GM12878 (cell line): ENCODE data around the gene NPNT. TPM values are rescaled to one million over a fixed set of nuclear protein-coding genes. Genes with fewer than 3 reads are reported as not detected.

Experiments
- ATAC-seq: fragments of 200-7000 bp; cut with Tn5 transposase; 3 replicates; pipeline ENCODE4 v1.9.1; 2020; ENCODE audit warnings: mild to moderate bottlenecking, moderate library complexity
- BruUV-seq: library from RNA; stranded (reverse); fragments of 400-500 nt; replicated peaks from 2 replicates; lab custom pipeline; 2021; lab: Mats Ljungman, UMichigan
- CTCF ChIA-PET: fragments of 300-600 bp; sonication (Branson Sonifier 250); formaldehyde crosslinking; extraction: SDS; loops from one replicate; lab custom pipeline; 2021; ENCODE audit warnings: inconsistent platforms; lab: Yijun Ruan, JAX
- POLR2A ChIA-PET: fragments of 350-600 bp; formaldehyde crosslinking; extraction: SDS; loops from one replicate; lab custom pipeline; 2021; ENCODE audit warnings: inconsistent platforms; lab: Charles Lee
- RAD21 ChIA-PET: fragments of 300-600 bp; sonication (Branson Sonifier 250); formaldehyde crosslinking; loops from one replicate; lab custom pipeline; 2023; ENCODE audit warnings: antibody characterized with exemption; ENCODE audit not compliant: unreplicated experiment; lab: Charles Lee
- SMC1A ChIA-PET: fragments of 300-600 bp; sonication (Branson Sonifier 250); formaldehyde crosslinking; loops from one replicate; lab custom pipeline; 2023; ENCODE audit not compliant: unreplicated experiment, uncharacterized antibody; lab: Charles Lee
- DNase-seq: peaks from one replicate; pipeline ENCODE4 v3.0.0-alpha.2; 2011; ENCODE audit warnings: low read depth, low spot score
- FAIRE-seq: peaks from 3 replicates; lab custom pipeline; 2011; peaks lifted over from hg19 to GRCh38; lab: Jason Lieb, UNC
- H2AFZ ChIP-seq: 2 replicates; pipeline ENCODE4 v1.6.0; 2011; ENCODE audit warnings: low read depth, low read length, control low read depth; ENCODE audit not compliant: control insufficient read depth
- H3K27ac ChIP-seq: 2 replicates; pipeline ENCODE4 v1.5.1; 2011; ENCODE audit warnings: control low read depth; ENCODE audit not compliant: control insufficient read depth, insufficient read depth
- H3K27me3 ChIP-seq, 2 experiments: replicated peaks in 1 of 2; 2 replicates each; pipeline versions ENCODE4 v1.6.0 to v1.6.1; 2011; ENCODE audit warnings: low read length in 1 of 2; ENCODE audit not compliant: control insufficient read depth in 2 of 2, insufficient read depth in 2 of 2
- H3K36me3 ChIP-seq, 2 experiments: 2 replicates each; pipeline ENCODE4 v1.5.1; 2011; ENCODE audit warnings: low read length in 1 of 2; ENCODE audit not compliant: control insufficient read depth in 2 of 2, insufficient read depth in 2 of 2
- H3K4me1 ChIP-seq: 2 replicates; pipeline ENCODE4 v1.6.1; 2011; ENCODE audit warnings: mild to moderate bottlenecking, low read length, moderate library complexity, mixed read lengths; ENCODE audit not compliant: control insufficient read depth, insufficient read depth
- H3K4me2 ChIP-seq: 2 replicates; pipeline ENCODE4 v1.6.0; 2011; ENCODE audit warnings: control low read depth; ENCODE audit not compliant: control insufficient read depth, insufficient read depth
- H3K4me3 ChIP-seq: fragments of 200-600 bp; sonication (generic); 2 replicates; pipeline ENCODE4 v1.5.1; 2016
- H3K79me2 ChIP-seq: 2 replicates; pipeline ENCODE4 v1.6.0; 2011; ENCODE audit warnings: low read length; ENCODE audit not compliant: control insufficient read depth, insufficient read depth
- H3K9ac ChIP-seq: 2 replicates; pipeline ENCODE4 v1.8.0; 2011; ENCODE audit warnings: low read length, control low read depth, mixed read lengths; ENCODE audit not compliant: control insufficient read depth, insufficient read depth
- H3K9me3 ChIP-seq: replicated peaks from 3 replicates; pipeline ENCODE4 v1.5.1; 2011; ENCODE audit warnings: mild to moderate bottlenecking, low read length; ENCODE audit not compliant: control insufficient read depth, insufficient read depth
- H4K20me1 ChIP-seq: 2 replicates; pipeline ENCODE4 v1.6.0; 2011; ENCODE audit not compliant: control insufficient read depth, insufficient read depth
- NKRF ChIP-seq: fragments of 450-650 bp; conservative IDR thresholded peaks from 2 replicates; pipeline ENCODE4 v1.6.1; 2017; ENCODE audit warnings: mild to moderate bottlenecking, moderate library complexity
- PKNOX1 ChIP-seq: fragments of 450-650 bp; IDR thresholded peaks from 2 replicates; pipeline ENCODE4 v1.6.1; 2016; ENCODE audit warnings: mild to moderate bottlenecking
- RCOR1 ChIP-seq: conservative IDR thresholded peaks from 2 replicates; pipeline ENCODE4 v1.6.1; 2012; ENCODE audit warnings: low read depth, low read length, improper control_type of control experiment
- STAT3 ChIP-seq: IDR thresholded peaks from 2 replicates; pipeline ENCODE4 v1.6.1; 2011; ENCODE audit warnings: low read depth, low read length, improper control_type of control experiment
- TARDBP ChIP-seq: IDR thresholded peaks from 2 replicates; pipeline ENCODE4 v1.6.1; 2016; ENCODE audit warnings: borderline replicate concordance
- TCF7 ChIP-seq: IDR thresholded peaks from 2 replicates; pipeline ENCODE4 v1.6.1; 2014; ENCODE audit warnings: antibody characterized with exemption, borderline replicate concordance
- YY1 ChIP-seq: IDR thresholded peaks from 2 replicates; pipeline ENCODE4 v1.6.1; 2011; ENCODE audit warnings: low read depth, mild to moderate bottlenecking, low read length
- WGBS: methylation state at CpG from one replicate; pipeline ENCODE4 v1.1.6; 2016; ENCODE audit warnings: low lambda C conversion rate; ENCODE audit not compliant: insufficient replicate concordance, insufficient coverage; ENCODE audit errors: missing lambda C conversion rate; 5-methylcytosine and 5-hydroxymethylcytosine counted together
- in situ Hi-C: fragments of 300-500 bp; cut with MboI; formaldehyde crosslinking; loops from 9 replicates; pipeline ENCODE4 v1.14.3; 2018; ENCODE audit warnings: mixed read lengths
- intact Hi-C: fragments of 100-400 bp; cut with micrococcal nuclease; formaldehyde crosslinking; loops from one replicate; pipeline ENCODE4 v1.14.2; 2022; ENCODE audit not compliant: unreplicated experiment
- polyA plus RNA-seq, 11 experiments: library from polyadenylated mRNA; depleted of rRNA in 4 of 11; unstranded in 6 of 11; stranded (reverse) in 5 of 11; fragments of >200 nt; fragmentation: Nextera tagmentation in 4 of 11; fragmentation: Illumina TruSeq in 1 of 11; extraction: Ambion mirVana in 4 of 11; extraction: Trizol in 1 of 11; gene quantifications; 1 replicate in 1 of 11; 2 replicates in 10 of 11; pipeline versions ENCODE4 v1.2.1 to v1.2.3, GENCODE V29; 2011 to 2016; ENCODE audit warnings: inconsistent platforms in 2 of 11, missing spikeins in 2 of 11, low read depth in 1 of 11
- total RNA-seq, 4 experiments: library from RNA; depleted of rRNA in 3 of 4; stranded (reverse); fragments of >200 nt in 3 of 4; fragmentation: Illumina TruSeq in 1 of 4; extraction: Trizol in 1 of 4; gene quantifications; 2 replicates each; pipeline versions ENCODE4 v1.2.1 to v1.2.3, GENCODE V29; 2013 to 2021

NPNT gene
- total and polyA plus RNA-seq, 10 of the 15 experiments (the other 5 are each of a cell fraction or from before 2014, with no cell fraction given) = 0.18 to 70.5 (median 54.1) TPM

GRCh38 chr4:105994061-105994460, 98.8 kb downstream of the NPNT start:
- ATAC-seq (no peak), DNase-seq (no peak), FAIRE-seq (no peak)
- ChIA-PET SMC1A (no interaction called here), RAD21 (no interaction called here), POLR2A (interaction anchor here (0.6 kb wide), 1 partner anchor 124 kb away, joined by 6 read pairs; no protein-coding TSS in a partner anchor), CTCF (no interaction called here)
- H3K9ac ChIP-seq = no peak overlapping the region
- no peak overlapping the region for H2AFZ ChIP-seq
- no peak overlapping the region for H3K4me3 ChIP-seq
- WGBS = 67% methylated on average over 6 of the region's 6 CpGs
- no peak overlapping the region for H3K27ac ChIP-seq
- no peaks in the 10 kb centered on the region for H3K36me3 ChIP-seq
- in situ Hi-C loops = no loop called here
- intact Hi-C loops = no loop called here
- BruUV-seq = no TSS peak
- H3K79me2 ChIP-seq = no peaks in the 10 kb centered on the region
- no peak overlapping the region for H3K4me2 ChIP-seq
- TF ChIP-seq TARDBP = no peak
- TF ChIP-seq STAT3 = no peak
- TF ChIP-seq YY1 = no peak
- TF ChIP-seq NKRF = no peak
- no peak for TF ChIP-seq PKNOX1
- no peak for TF ChIP-seq RCOR1
- TF ChIP-seq TCF7 = no peak
- no peaks in the 10 kb centered on the region for H4K20me1 ChIP-seq
- H3K27me3 ChIP-seq = no peaks in the 10 kb centered on the region
- no peaks in the 10 kb centered on the region for H3K9me3 ChIP-seq
- H3K4me1 ChIP-seq = no peaks in the 10 kb centered on the region
